OCI-LY3 (cell line): Measurements from ENCODE around the gene ZKSCAN4.

Experiments
- H2AFZ ChIP-seq: fragments of 200-600, 300-600 bp; shearing (Covaris generic); 2 replicates; pipeline ENCODE4 v1.6.0; 2014; ENCODE audit warnings: antibody characterized with exemption, low read depth, low read length
- H3K27ac ChIP-seq: fragments of 200-600, 300-600 bp; sonication (generic); 2 replicates; pipeline ENCODE4 v1.5.1; 2014; ENCODE audit warnings: mild to moderate bottlenecking, low read length, moderate library complexity, mixed read lengths
- H3K27me3 ChIP-seq: fragments of 200-600, 300-600 bp; sonication (generic); 2 replicates; pipeline ENCODE4 v1.6.1; 2014; ENCODE audit warnings: low read depth, low read length, mixed read lengths
- H3K36me3 ChIP-seq: fragments of 200-600, 300-600 bp; sonication (generic); replicated peaks from 2 replicates; pipeline ENCODE3; 2014; ENCODE audit warnings: low read depth, low read length, mixed read lengths
- H3K4me1 ChIP-seq: fragments of 300-600, 200-600 bp; sonication (generic); 2 replicates; pipeline ENCODE4 v1.6.1; 2014; ENCODE audit warnings: low read length, mixed read lengths
- H3K4me2 ChIP-seq: fragments of 200-600, 300-600 bp; sonication (generic); 2 replicates; pipeline ENCODE4 v1.6.1; 2014; ENCODE audit warnings: low read length, mixed read lengths
- H3K4me3 ChIP-seq: fragments of 300-600, 200-600 bp; sonication (generic); 2 replicates; pipeline ENCODE4 v1.5.1; 2014; ENCODE audit warnings: antibody characterized with exemption, mild to moderate bottlenecking, low read length, moderate library complexity
- H3K79me2 ChIP-seq: fragments of 300-600, 200-600 bp; shearing (Covaris generic); 2 replicates; pipeline ENCODE4 v1.6.1; 2014; ENCODE audit warnings: mild to moderate bottlenecking, low read length, mixed read lengths
- H3K9ac ChIP-seq: fragments of 300-600, 200-600 bp; shearing (Covaris generic); 2 replicates; pipeline ENCODE4 v1.6.0; 2014; ENCODE audit warnings: mild to moderate bottlenecking, low read length, moderate library complexity
- H3K9me3 ChIP-seq: fragments of 200-600, 300-600 bp; shearing (Covaris generic); 2 replicates; pipeline ENCODE4 v1.6.1; 2014; ENCODE audit warnings: low read length, mixed read lengths; ENCODE audit not compliant: insufficient read depth
- H4K20me1 ChIP-seq: fragments of 200-600, 300-600 bp; sonication (generic); 2 replicates; pipeline ENCODE4 v1.6.1; 2016; ENCODE audit warnings: low read length, mixed read lengths; ENCODE audit not compliant: insufficient read depth
- EZH2phosphoT487 ChIP-seq: fragments of 200-600 bp; shearing (Covaris generic); IDR thresholded peaks from 2 replicates; pipeline ENCODE4 v1.6.1; 2018; ENCODE audit warnings: antibody characterized with exemption, mixed run types, low read depth
- TF ChIP-seq, protein P1 (sequence below): fragments of 200-600, 300-600 bp; sonication (generic); IDR thresholded peaks from 2 replicates; pipeline ENCODE4 v1.5.1; 2014; ENCODE audit warnings: antibody characterized with exemption, low read length, low read depth

Gene ZKSCAN4

DNA sequence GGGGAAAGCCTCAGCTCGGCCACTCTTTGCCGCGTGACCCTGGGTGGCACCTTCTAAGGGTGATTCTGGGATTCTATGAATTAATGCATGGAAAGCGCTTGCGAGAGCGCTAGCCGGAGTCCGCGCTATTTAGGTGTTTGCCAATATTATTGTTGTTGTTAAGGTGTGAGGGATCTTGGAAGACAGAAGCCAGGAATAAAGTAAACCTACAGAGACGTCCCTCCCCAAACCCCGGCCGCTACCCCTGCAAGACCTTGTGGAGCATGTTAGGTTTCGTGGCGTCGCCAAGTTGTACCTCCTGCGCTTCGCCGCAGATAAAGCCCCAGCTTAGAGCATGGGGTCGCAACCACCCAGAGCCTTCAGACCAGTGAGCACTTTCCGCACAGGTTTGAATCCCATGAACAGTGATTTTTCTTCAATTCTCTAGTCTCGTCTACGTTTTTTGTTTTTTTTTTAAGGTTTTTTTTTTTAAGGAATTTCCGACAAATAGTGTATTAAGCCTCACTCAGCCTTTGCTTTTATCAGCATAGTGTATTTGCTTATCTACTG lies 43.9 kb downstream of the ZKSCAN4 start:
- peaks cover 10% of the 10 kb centered on the region for H3K4me1 ChIP-seq
- peak overlapping the region; percentile 45; the same call in 1 of the 2 replicates for H3K9ac ChIP-seq
- H2AFZ ChIP-seq, result 0 out of 2 replicates have a peak overlapping the region, but pooled peaks have one; percentile 69
- no peaks in the 10 kb centered on the region for H4K20me1 ChIP-seq
- H3K4me3 ChIP-seq, result peak overlapping the region; percentile 71
- TF ChIP-seq, protein P1, sequence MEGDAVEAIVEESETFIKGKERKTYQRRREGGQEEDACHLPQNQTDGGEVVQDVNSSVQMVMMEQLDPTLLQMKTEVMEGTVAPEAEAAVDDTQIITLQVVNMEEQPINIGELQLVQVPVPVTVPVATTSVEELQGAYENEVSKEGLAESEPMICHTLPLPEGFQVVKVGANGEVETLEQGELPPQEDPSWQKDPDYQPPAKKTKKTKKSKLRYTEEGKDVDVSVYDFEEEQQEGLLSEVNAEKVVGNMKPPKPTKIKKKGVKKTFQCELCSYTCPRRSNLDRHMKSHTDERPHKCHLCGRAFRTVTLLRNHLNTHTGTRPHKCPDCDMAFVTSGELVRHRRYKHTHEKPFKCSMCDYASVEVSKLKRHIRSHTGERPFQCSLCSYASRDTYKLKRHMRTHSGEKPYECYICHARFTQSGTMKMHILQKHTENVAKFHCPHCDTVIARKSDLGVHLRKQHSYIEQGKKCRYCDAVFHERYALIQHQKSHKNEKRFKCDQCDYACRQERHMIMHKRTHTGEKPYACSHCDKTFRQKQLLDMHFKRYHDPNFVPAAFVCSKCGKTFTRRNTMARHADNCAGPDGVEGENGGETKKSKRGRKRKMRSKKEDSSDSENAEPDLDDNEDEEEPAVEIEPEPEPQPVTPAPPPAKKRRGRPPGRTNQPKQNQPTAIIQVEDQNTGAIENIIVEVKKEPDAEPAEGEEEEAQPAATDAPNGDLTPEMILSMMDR, result no peak
- no peak for TF ChIP-seq EZH2phosphoT487
- H3K36me3 ChIP-seq, result no peaks in the 10 kb centered on the region
- no peaks in the 10 kb centered on the region for H3K27me3 ChIP-seq
- H3K9me3 ChIP-seq, result no peaks in the 10 kb centered on the region
- no peaks in the 10 kb centered on the region for H3K79me2 ChIP-seq
- H3K27ac ChIP-seq, result no peak overlapping the region
- peak overlapping the region; percentile 68 for H3K4me2 ChIP-seq

DNA sequence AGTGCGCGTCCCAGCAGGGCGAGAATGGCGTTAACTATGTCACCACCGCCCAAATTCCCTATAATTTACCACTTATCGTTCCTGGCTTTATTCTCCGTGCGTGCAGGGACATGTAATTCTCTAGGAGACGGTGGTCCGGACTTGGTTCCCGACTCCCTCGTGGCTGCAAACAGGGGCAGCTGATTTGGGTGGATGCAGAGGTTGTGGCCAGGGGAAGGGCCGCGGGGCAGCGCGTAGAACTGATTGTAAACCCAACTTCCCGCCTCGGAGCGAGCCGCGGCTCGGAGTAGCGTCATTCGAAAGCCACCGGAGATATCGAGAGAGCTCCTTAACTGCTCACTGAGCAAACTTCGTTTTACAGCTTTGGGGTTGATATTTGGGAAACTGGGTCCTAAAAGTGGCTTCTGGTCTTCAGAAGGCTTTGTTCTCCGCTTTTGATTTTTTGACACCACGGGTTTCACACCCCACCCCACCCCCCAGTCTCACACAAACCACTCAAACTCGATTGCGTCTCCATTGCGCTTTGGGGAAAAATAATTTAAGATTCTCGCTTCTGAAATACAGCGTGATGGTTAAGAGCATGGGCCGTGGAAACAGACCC lies 44.5 kb downstream of the ZKSCAN4 start:
- Histone ChIP-seq H3K9me3 (no peaks in the 10 kb centered on the region), H3K9ac (peak overlapping the region; percentile 46; the same call in 1 of the 2 replicates), H3K4me3 (peak overlapping the region; percentile 71)

DNA sequence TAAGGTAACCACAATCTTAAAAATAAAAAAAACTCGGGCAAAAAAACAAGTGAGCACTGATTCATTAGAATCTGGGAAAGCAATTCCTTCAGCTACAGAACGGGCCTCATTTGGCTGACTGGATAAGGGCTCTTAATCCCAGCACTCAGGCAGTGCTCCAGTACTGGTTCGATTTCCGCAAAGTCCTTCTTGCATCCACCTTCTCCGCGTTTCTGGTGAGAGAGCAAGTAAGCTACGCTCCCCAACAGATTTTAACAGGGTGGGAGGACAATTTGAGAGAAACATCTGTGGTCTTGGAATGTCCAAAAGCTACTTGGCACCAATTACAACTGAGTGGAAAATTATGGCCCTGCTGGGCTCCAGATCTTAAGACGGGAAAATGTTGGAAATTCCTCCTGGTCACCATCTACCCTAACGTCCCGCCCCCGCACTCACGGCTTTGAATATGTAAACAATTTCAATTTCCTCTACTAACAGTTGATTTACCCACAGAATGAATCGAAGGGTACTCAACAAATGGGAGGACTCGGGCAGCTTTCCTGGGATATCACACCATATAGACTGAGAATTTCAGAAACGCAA lies 45.0 kb downstream of the ZKSCAN4 start:
- Histone ChIP-seq H3K4me2 (peak overlapping the region; percentile 68), H3K27ac (no peak overlapping the region), H3K36me3 (no peaks in the 10 kb centered on the region), H3K27me3 (no peaks in the 10 kb centered on the region), H3K4me3 (peak overlapping the region; percentile 71), H3K4me1 (peaks cover 8% of the 10 kb centered on the region; the same call in 1 of the 2 replicates), H2AFZ (peak overlapping the region; percentile 69; the same call in 1 of the 2 replicates), H3K9ac (peak overlapping the region; percentile 46; the same call in 1 of the 2 replicates), H4K20me1 (no peaks in the 10 kb centered on the region), H3K79me2 (no peaks in the 10 kb centered on the region), H3K9me3 (no peaks in the 10 kb centered on the region)
- TF ChIP-seq EZH2phosphoT487, result no peak
- TF ChIP-seq, protein P1, result no peak

More for the DNA sequence above, 44.5 kb downstream of the ZKSCAN4 start:
- H3K27ac ChIP-seq, result no peak overlapping the region
- peaks cover 8% of the 10 kb centered on the region; the same call in 1 of the 2 replicates for H3K4me1 ChIP-seq
- H4K20me1 ChIP-seq, result no peaks in the 10 kb centered on the region
- H3K4me2 ChIP-seq, result peak overlapping the region; percentile 68
- H3K79me2 ChIP-seq, result no peaks in the 10 kb centered on the region
- H3K36me3 ChIP-seq, result no peaks in the 10 kb centered on the region
- H2AFZ ChIP-seq, result peak overlapping the region; percentile 69; the same call in 1 of the 2 replicates
- TF ChIP-seq EZH2phosphoT487, result no peak
- TF ChIP-seq, protein P1, result no peak
- H3K27me3 ChIP-seq, result no peaks in the 10 kb centered on the region

DNA sequence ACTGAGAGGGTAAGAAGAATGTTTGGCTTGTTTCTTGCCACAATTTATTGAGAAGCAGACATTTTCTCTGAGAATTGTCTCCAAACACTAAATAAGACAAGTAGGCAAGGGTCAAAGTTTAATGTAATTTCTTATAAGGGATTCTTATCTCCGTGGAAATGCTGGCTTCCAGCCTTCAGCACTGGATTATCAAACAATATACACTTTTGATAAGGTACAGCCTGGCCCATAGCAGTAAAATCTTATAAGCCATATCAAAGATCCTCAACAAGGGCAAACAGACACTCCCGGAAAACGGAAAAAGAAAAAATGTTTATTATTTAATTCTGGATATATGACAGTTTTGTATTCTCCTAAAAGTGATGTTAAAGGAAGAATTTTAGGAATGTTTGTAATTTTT lies 45.5 kb downstream of the ZKSCAN4 start:
- Histone ChIP-seq H3K4me2 (no peak overlapping the region), H3K9ac (no peak overlapping the region), H3K4me1 (peaks cover 7% of the 10 kb centered on the region; the same call in 1 of the 2 replicates), H2AFZ (no peak overlapping the region), H3K36me3 (no peaks in the 10 kb centered on the region), H3K79me2 (no peaks in the 10 kb centered on the region), H3K27me3 (no peaks in the 10 kb centered on the region), H4K20me1 (no peaks in the 10 kb centered on the region), H3K27ac (no peak overlapping the region), H3K4me3 (no peak overlapping the region), H3K9me3 (no peaks in the 10 kb centered on the region)
- no peak for TF ChIP-seq EZH2phosphoT487
- TF ChIP-seq, protein P1, result no peak
